Measurements from ENCODE around the gene HIBCH. TPM values are rescaled to one million over a fixed set of nuclear protein-coding genes. Genes with fewer than 3 reads are reported as not detected.

The HIBCH gene
- total and polyA plus RNA-seq, 9 of the 15 experiments (the other 6 are each of a cell fraction or from before 2014, with no cell fraction given), result 17.0 to 65.4 (median 28.3) TPM

- TF ChIP-seq XRCC5 (IDR thresholded peaks at IDR 0.05; ENCODE audit: low read depth, low read length) (peak; percentile 55; the same call in 1 of the 2 replicates), FUS (optimal IDR thresholded peaks at IDR 0.05; ENCODE audit: low read depth, low read length) (no peak), PTTG1 (tag; IDR thresholded peaks at IDR 0.05; ENCODE audit: low read depth) (no peak), SMAD4 (CRISPR knock-in tag; conservative IDR thresholded peaks at IDR 0.05) (peak; percentile 46; the same call in 1 of the 2 replicates), SOX6 (IDR thresholded peaks at IDR 0.05) (peak; percentile 50; the same call in 1 of the 2 replicates), CHD2 (IDR thresholded peaks at IDR 0.05; ENCODE audit: low read depth, low read length) (peak; percentile 92), SLC30A9 (CRISPR knock-in tag; IDR thresholded peaks at IDR 0.05) (no peak), BHLHE40 (IDR thresholded peaks at IDR 0.05; ENCODE audit: low read length) (peak; percentile 51), POLR3G (IDR thresholded peaks at IDR 0.05; ENCODE audit: extremely low read depth, insufficient read length, insufficient replicate concordance) (no peak), KDM4B (IDR thresholded peaks at IDR 0.05; ENCODE audit: borderline replicate concordance in 2 of 2, low read depth in 1 of 2) (no peak; a peak in 1 of 4 replicates), C11orf30 (IDR thresholded peaks at IDR 0.05; ENCODE audit: low read depth) (peak; percentile 61), RFX7 (CRISPR knock-in tag; IDR thresholded peaks at IDR 0.05) (no peak), NR1H2 (CRISPR knock-in tag; IDR thresholded peaks at IDR 0.05) (no peak), ETS2 (tag; IDR thresholded peaks at IDR 0.05; ENCODE audit: borderline replicate concordance, poor library complexity, severe bottlenecking) (no peak), RNF2 (IDR thresholded peaks at IDR 0.05) (no peak; the same call in 1 of the 2 replicates), FOXK2 (conservative IDR thresholded peaks at IDR 0.05 in 1 of 2, IDR thresholded peaks at IDR 0.05 in 1 of 2; ENCODE audit: low read depth in 2 of 2) (peak; percentile 78 to 81; a peak in 2 of 4 replicates), ZFX (CRISPR knock-in tag; IDR thresholded peaks at IDR 0.05) (peak; percentile 44; the same call in 1 of the 2 replicates), POLR2A (conservative IDR thresholded peaks at IDR 0.05) (peak; percentile 71), HMGN3 (IDR thresholded peaks at IDR 0.05; ENCODE audit: borderline replicate concordance, extremely low read depth, insufficient read length, low read depth, low read length) (peak; percentile 44), DDX20 (tag; IDR thresholded peaks at IDR 0.05; ENCODE audit: low read depth) (no peak), ZNF740 (CRISPR knock-in tag; IDR thresholded peaks at IDR 0.05) (no peak), ZNF740 (tag; IDR thresholded peaks at IDR 0.05) (no peak), STAG1 (CRISPR knock-in tag; IDR thresholded peaks at IDR 0.05; ENCODE audit: borderline replicate concordance) (no peak), ZNF146 (CRISPR knock-in tag; IDR thresholded peaks at IDR 0.05; ENCODE audit: unreplicated experiment) (no peak), ZFP1 (CRISPR knock-in tag; IDR thresholded peaks at IDR 0.05) (0 out of 2 replicates have a peak, but pooled peaks have one; percentile 24), ZNF583 (CRISPR knock-in tag; IDR thresholded peaks at IDR 0.05) (no peak), TEAD1 (CRISPR knock-in tag; IDR thresholded peaks at IDR 0.05) (no peak), HMG20B (CRISPR knock-in tag; IDR thresholded peaks at IDR 0.05) (no peak)
- TF ChIP-seq, protein P1, sequence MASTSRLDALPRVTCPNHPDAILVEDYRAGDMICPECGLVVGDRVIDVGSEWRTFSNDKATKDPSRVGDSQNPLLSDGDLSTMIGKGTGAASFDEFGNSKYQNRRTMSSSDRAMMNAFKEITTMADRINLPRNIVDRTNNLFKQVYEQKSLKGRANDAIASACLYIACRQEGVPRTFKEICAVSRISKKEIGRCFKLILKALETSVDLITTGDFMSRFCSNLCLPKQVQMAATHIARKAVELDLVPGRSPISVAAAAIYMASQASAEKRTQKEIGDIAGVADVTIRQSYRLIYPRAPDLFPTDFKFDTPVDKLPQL (IDR thresholded peaks at IDR 0.05; ENCODE audit: extremely low read depth, insufficient read length), result no peak
Measured at GRCh38 chr2:190319555-190320498, at the start of gene HIBCH (continued).

Measured in K562 (cell line).